GDM1 (cell line): ENCODE measurements around the gene CCT5.
"Not testable (repeated sequence)": the region's sequence is repeated elsewhere in the genome, so short reads cannot be mapped to it uniquely, and the experiment has no call there.

Experiments used
- DNase-seq: peaks from one replicate; lab custom pipeline; 2025; lab: John Stamatoyannopoulos, UW

The CCT5 gene

GRCh38 chr5:10246761-10247160 lies 3.3 kb upstream of the CCT5 start:
- no peak for DNase-seq

- DNase-seq: not testable (repeated sequence)
Observed at GRCh38 chr5:10247217-10247616, 2.9 kb upstream of the CCT5 start.

- DNase-seq: no peak
Observed at GRCh38 chr5:10248378-10249260, 1.5 kb upstream of the CCT5 start.

- no peak for DNase-seq
Observed at GRCh38 chr5:10250806-10251276, 761 bp downstream of the CCT5 start.

GRCh38 chr5:10251405-10251804 lies 1.3 kb downstream of the CCT5 start:
- no peak for DNase-seq

GRCh38 chr5:10253390-10253789 lies 3.3 kb downstream of the CCT5 start:
- DNase-seq: no peak

GRCh38 chr5:10254686-10255085 lies 4.6 kb downstream of the CCT5 start:
- no peak for DNase-seq

GRCh38 chr5:10257870-10258269 lies 7.8 kb downstream of the CCT5 start:
- no peak for DNase-seq

GRCh38 chr5:10259899-10260298 lies 9.8 kb downstream of the CCT5 start:
- DNase-seq: no peak

- no peak for DNase-seq
Observed at GRCh38 chr5:10261065-10261464, 11.0 kb downstream of the CCT5 start.

GRCh38 chr5:10262121-10262774 lies 12.2 kb downstream of the CCT5 start:
- no peak for DNase-seq

GRCh38 chr5:10262995-10263394 lies 12.9 kb downstream of the CCT5 start:
- no peak for DNase-seq

- no peak for DNase-seq
Observed at GRCh38 chr5:10264604-10265003, 14.5 kb downstream of the CCT5 start.

GRCh38 chr5:10265245-10266109 lies 15.4 kb downstream of the CCT5 start:
- DNase-seq: no peak

- no peak for DNase-seq
Observed at GRCh38 chr5:10266137-10266536, 16.1 kb downstream of the CCT5 start.

- no peak for DNase-seq
Observed at GRCh38 chr5:10266839-10267238, 16.8 kb downstream of the CCT5 start.

- DNase-seq: no peak
Observed at GRCh38 chr5:10268100-10268499, 18.0 kb downstream of the CCT5 start.

- no peak for DNase-seq
Observed at GRCh38 chr5:10272053-10272874, 22.2 kb downstream of the CCT5 start.

- DNase-seq: not testable (repeated sequence)
Observed at GRCh38 chr5:10272875-10273209, 22.8 kb downstream of the CCT5 start.

- DNase-seq: no peak
Observed at GRCh38 chr5:10275460-10275859, 25.4 kb downstream of the CCT5 start.

GRCh38 chr5:10275991-10276390 lies 25.9 kb downstream of the CCT5 start:
- no peak for DNase-seq

- DNase-seq: no peak
Observed at GRCh38 chr5:10276691-10277090, 26.6 kb downstream of the CCT5 start.
